Measurements from ENCODE around the gene TTLL9. TPM values are rescaled to one million over a fixed set of nuclear protein-coding genes. Genes with fewer than 3 reads are reported as not detected.
A peak's percentile ranks its signal among the peaks of the same experiment; 100 is the strongest.

TTLL9 gene
- polyA plus RNA-seq, 1 of the 3 experiments (the other 2 are of a cell fraction), result 0.23 TPM

DNA sequence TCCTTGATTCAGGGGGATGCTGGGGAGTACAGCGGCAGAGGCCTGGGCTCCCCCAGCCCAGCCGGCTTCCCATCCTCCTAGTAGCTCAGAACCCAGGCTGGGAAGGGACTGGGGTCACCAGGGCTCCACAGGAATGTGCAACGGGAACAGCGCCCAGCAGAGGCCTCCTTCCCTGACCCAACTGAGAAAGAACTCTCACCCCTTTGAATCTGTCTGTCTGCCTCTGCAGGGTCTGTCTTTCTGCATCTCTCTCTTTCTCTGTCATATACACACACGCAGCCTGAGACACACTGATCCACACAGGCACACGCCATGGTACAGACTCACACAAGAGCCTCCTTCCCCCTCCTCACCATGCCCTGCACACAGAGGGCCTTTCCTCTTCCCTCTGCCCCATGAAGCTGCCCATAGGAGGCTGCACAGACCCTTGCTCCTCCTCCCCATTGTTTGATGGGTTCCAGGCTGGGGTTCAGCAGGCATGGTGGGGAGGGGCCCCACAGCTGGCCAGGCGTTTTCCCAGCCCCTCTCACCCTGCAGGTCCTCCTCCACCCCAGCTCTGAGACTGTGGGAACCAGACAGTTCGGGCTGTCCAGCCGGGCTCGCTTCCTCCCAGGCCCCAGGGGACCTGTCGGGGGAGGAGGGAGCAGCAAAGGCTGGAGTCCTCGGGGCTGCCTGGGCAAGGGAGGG is 27.8 kb upstream of the TTLL9 start:
- H3K9me3 ChIP-seq, result no peaks in the 10 kb centered on the region
- CTCF ChIA-PET, result interaction anchor here (0.9 to 15.5 kb wide), 5 partner anchors 9 to 209 kb away, joined by 3 to 174 read pairs (median 12); no protein-coding TSS in a partner anchor
- peak overlapping the region; percentile 69; the same call in 1 of the 2 replicates for H3K4me2 ChIP-seq
- no peaks in the 10 kb centered on the region for H4K20me1 ChIP-seq (ENCODE audit: insufficient read depth)
- H3K4me3 ChIP-seq (ENCODE audit: low read depth in 2 of 2, low read length in 1 of 2), result no peak overlapping the region; a peak in 1 of 4 replicates
- WGBS (ENCODE audit: low lambda C conversion rate), result 51% methylated on average over 8 of the region's 12 CpGs
- H3K27ac ChIP-seq (ENCODE audit: low read depth in 2 of 2, low read length in 1 of 2), result peak overlapping the region; percentile 71 to 76
- no peak overlapping the region; the same call in 1 of the 2 replicates for H2AFZ ChIP-seq (ENCODE audit: low read depth)
- peak overlapping the region; percentile 31; the same call in 1 of the 2 replicates for H3K9ac ChIP-seq
- no peaks in the 10 kb centered on the region for H3K27me3 ChIP-seq (ENCODE audit: insufficient read depth)
- peak; percentile 58 for DNase-seq
- H3K36me3 ChIP-seq (replicated peaks in 1 of 2; ENCODE audit: control insufficient read depth in 1 of 2, insufficient read depth in 2 of 2, low read length in 1 of 2), result no peaks in the 10 kb centered on the region
- H3K79me2 ChIP-seq (ENCODE audit: insufficient read depth), result no peaks in the 10 kb centered on the region
- H3K4me1 ChIP-seq (ENCODE audit: control insufficient read depth in 1 of 2, insufficient read depth in 2 of 2, low read depth in 1 of 2, low read length in 1 of 2), result peaks cover 37 to 42% of the 10 kb centered on the region in 2 experiments
- peaks cover 24% of the 10 kb centered on the region for H3F3A ChIP-seq (replicated peaks; ENCODE audit: insufficient read depth)
- no peaks in the 10 kb centered on the region for H3K9me2 ChIP-seq
- POLR2A ChIA-PET, result interaction anchor here (0.6 kb wide), 1 partner anchor 8 kb away, joined by 3 read pairs; no protein-coding TSS in a partner anchor
- TF ChIP-seq, protein P1, sequence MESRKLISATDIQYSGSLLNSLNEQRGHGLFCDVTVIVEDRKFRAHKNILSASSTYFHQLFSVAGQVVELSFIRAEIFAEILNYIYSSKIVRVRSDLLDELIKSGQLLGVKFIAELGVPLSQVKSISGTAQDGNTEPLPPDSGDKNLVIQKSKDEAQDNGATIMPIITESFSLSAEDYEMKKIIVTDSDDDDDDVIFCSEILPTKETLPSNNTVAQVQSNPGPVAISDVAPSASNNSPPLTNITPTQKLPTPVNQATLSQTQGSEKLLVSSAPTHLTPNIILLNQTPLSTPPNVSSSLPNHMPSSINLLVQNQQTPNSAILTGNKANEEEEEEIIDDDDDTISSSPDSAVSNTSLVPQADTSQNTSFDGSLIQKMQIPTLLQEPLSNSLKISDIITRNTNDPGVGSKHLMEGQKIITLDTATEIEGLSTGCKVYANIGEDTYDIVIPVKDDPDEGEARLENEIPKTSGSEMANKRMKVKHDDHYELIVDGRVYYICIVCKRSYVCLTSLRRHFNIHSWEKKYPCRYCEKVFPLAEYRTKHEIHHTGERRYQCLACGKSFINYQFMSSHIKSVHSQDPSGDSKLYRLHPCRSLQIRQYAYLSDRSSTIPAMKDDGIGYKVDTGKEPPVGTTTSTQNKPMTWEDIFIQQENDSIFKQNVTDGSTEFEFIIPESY (IDR thresholded peaks at IDR 0.05; ENCODE audit: borderline replicate concordance, low read depth), result no peak
- TF ChIP-seq EP300 (IDR thresholded peaks at IDR 0.05; ENCODE audit: borderline replicate concordance in 1 of 2, low read depth in 1 of 2, low read length in 1 of 2), result no peak
- TF ChIP-seq, protein P2, sequence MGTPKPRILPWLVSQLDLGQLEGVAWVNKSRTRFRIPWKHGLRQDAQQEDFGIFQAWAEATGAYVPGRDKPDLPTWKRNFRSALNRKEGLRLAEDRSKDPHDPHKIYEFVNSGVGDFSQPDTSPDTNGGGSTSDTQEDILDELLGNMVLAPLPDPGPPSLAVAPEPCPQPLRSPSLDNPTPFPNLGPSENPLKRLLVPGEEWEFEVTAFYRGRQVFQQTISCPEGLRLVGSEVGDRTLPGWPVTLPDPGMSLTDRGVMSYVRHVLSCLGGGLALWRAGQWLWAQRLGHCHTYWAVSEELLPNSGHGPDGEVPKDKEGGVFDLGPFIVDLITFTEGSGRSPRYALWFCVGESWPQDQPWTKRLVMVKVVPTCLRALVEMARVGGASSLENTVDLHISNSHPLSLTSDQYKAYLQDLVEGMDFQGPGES (IDR thresholded peaks at IDR 0.05; ENCODE audit: low read depth, low read length), result no peak
- no peak for TF ChIP-seq FOSL2 (IDR thresholded peaks at IDR 0.05; ENCODE audit: borderline replicate concordance, low read depth)
- TF ChIP-seq RAD21 (IDR thresholded peaks at IDR 0.05; ENCODE audit: low read length), result no peak
- TF ChIP-seq FOXJ3 (CRISPR knock-in tag; IDR thresholded peaks at IDR 0.05), result no peak
- TF ChIP-seq RXRA (IDR thresholded peaks at IDR 0.05; ENCODE audit: borderline replicate concordance, low read depth), result no peak
- no peak for TF ChIP-seq JUND (IDR thresholded peaks at IDR 0.05)
- no peak for TF ChIP-seq GATA2 (CRISPR knock-in tag; IDR thresholded peaks at IDR 0.05)
- no peak for TF ChIP-seq RCOR1 (IDR thresholded peaks at IDR 0.05; ENCODE audit: low read length)
- TF ChIP-seq POLR2AphosphoS5 (IDR thresholded peaks at IDR 0.05; ENCODE audit: low read depth, low read length), result no peak
- no peak for TF ChIP-seq SIN3A (IDR thresholded peaks at IDR 0.05; ENCODE audit: borderline replicate concordance, low read depth, low read length)
- TF ChIP-seq, protein P3, sequence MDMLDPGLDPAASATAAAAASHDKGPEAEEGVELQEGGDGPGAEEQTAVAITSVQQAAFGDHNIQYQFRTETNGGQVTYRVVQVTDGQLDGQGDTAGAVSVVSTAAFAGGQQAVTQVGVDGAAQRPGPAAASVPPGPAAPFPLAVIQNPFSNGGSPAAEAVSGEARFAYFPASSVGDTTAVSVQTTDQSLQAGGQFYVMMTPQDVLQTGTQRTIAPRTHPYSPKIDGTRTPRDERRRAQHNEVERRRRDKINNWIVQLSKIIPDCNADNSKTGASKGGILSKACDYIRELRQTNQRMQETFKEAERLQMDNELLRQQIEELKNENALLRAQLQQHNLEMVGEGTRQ (IDR thresholded peaks at IDR 0.05; ENCODE audit: borderline replicate concordance, low read depth, low read length), result no peak
- TF ChIP-seq MEF2A (IDR thresholded peaks at IDR 0.05; ENCODE audit: borderline replicate concordance, low read depth), result no peak
- TF ChIP-seq, protein P4, sequence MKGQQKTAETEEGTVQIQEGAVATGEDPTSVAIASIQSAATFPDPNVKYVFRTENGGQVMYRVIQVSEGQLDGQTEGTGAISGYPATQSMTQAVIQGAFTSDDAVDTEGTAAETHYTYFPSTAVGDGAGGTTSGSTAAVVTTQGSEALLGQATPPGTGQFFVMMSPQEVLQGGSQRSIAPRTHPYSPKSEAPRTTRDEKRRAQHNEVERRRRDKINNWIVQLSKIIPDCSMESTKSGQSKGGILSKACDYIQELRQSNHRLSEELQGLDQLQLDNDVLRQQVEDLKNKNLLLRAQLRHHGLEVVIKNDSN (IDR thresholded peaks at IDR 0.05; ENCODE audit: borderline replicate concordance, low read depth), result no peak
- TF ChIP-seq TAF1 (IDR thresholded peaks at IDR 0.05; ENCODE audit: borderline replicate concordance, low read depth, low read length), result no peak
- TF ChIP-seq MXI1 (IDR thresholded peaks at IDR 0.05; ENCODE audit: low read depth, low read length), result no peak
- TF ChIP-seq CHD2 (IDR thresholded peaks at IDR 0.05; ENCODE audit: low read length, partially characterized antibody), result no peak
- no peak for TF ChIP-seq EZH2phosphoT487 (IDR thresholded peaks at IDR 0.05; ENCODE audit: borderline replicate concordance, low read depth)
- TF ChIP-seq, protein P5, sequence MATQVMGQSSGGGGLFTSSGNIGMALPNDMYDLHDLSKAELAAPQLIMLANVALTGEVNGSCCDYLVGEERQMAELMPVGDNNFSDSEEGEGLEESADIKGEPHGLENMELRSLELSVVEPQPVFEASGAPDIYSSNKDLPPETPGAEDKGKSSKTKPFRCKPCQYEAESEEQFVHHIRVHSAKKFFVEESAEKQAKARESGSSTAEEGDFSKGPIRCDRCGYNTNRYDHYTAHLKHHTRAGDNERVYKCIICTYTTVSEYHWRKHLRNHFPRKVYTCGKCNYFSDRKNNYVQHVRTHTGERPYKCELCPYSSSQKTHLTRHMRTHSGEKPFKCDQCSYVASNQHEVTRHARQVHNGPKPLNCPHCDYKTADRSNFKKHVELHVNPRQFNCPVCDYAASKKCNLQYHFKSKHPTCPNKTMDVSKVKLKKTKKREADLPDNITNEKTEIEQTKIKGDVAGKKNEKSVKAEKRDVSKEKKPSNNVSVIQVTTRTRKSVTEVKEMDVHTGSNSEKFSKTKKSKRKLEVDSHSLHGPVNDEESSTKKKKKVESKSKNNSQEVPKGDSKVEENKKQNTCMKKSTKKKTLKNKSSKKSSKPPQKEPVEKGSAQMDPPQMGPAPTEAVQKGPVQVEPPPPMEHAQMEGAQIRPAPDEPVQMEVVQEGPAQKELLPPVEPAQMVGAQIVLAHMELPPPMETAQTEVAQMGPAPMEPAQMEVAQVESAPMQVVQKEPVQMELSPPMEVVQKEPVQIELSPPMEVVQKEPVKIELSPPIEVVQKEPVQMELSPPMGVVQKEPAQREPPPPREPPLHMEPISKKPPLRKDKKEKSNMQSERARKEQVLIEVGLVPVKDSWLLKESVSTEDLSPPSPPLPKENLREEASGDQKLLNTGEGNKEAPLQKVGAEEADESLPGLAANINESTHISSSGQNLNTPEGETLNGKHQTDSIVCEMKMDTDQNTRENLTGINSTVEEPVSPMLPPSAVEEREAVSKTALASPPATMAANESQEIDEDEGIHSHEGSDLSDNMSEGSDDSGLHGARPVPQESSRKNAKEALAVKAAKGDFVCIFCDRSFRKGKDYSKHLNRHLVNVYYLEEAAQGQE (IDR thresholded peaks at IDR 0.05; ENCODE audit: low read depth, low read length), result no peak

Data from SK-N-SH (cell line).